ENCODE data around the gene TTLL11.
"Not testable (repeated sequence)": the region's sequence is repeated elsewhere in the genome, so short reads cannot be mapped to it uniquely, and the experiment has no call there.

TTLL11 gene

DNA sequence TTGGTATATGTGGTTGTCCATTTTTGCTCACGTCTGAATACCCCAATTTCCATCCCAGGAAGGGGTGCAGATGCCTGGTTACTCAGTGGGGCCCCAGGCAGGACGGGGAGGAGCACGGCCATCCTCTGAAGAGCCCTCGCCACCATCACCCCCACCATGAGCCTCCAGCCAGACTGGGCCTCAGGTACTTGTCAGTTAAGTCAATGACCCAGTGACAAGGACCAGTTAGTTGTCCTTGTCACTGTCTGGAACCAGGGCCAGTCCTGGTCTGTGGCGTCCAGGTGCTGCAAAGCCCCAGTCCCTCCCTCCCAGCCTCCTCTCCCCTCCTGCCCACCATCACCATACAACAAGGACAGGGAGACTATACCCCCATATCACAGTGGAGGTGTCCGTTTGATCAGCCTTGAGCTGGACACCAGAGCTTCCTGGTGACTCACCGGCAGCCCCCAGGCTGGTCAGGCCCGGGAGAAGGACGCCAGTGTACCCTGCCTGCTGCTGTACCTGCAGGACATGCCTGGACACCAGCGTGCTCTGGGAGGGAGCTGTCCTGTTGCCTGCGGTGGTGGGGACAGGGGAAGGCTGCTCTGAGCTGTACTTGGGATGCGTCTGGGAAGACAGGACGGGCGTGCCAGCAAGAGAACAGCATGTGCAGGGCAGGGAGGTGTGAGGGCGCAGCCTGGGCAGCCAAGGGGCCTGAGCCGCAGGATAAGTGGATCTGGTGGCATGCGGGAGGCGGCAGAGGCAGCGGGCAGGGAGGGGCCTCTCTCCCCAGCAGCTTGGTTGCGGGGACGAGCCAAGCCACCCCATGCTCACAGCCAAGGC lies 32.6 kb upstream of the TTLL11 start:
- no peak for DNase-seq (ENCODE audit: low spot score)

DNA sequence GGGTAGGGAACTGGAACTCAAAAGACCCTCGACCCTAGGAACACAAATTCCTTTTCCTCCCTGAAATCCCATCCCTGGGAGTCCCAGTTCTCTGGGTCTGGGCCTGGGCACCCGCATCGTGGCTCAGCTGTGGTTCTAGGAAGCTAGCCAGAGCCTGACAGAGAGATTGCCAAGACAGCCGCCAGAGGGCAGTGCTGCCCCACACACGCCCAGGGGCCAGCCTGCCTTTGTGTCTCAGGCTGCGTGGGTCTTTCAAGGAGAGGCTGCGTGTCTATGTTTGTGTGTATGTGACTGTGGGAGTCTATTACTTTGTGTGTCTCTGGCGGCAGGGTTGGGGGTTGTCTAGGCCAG lies 32.0 kb upstream of the TTLL11 start:
- DNase-seq (ENCODE audit: low spot score), result peak; percentile 84

- DNase-seq (ENCODE audit: low spot score), result no peak
These were observed 31.4 kb upstream of the TTLL11 start for GRCh38 chr9:122124528-122124927.

DNA sequence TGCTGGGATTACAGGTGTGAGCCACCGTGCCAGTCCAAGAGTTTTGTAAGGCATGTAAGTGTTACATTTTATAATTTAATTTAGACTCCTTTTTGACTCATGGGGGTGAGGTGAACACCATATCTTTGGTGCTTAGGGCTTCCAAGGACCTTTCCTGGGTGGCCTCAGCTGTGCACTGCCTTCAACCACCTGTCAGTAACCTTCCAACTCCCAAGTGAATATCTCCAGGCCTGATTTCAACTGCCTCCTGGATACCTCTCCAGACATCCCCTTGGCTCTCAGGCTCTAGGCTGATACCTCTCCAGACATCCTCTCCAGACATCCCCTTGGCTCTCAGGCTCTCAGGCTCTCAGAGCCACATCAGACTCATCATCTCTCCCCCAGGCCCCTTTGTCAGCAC lies 30.9 kb upstream of the TTLL11 start:
- no peak for DNase-seq (ENCODE audit: low spot score)

GRCh38 chr9:122122903-122123632 lies 30.0 kb upstream of the TTLL11 start:
- DNase-seq (ENCODE audit: low spot score), result peak; percentile 84

DNA sequence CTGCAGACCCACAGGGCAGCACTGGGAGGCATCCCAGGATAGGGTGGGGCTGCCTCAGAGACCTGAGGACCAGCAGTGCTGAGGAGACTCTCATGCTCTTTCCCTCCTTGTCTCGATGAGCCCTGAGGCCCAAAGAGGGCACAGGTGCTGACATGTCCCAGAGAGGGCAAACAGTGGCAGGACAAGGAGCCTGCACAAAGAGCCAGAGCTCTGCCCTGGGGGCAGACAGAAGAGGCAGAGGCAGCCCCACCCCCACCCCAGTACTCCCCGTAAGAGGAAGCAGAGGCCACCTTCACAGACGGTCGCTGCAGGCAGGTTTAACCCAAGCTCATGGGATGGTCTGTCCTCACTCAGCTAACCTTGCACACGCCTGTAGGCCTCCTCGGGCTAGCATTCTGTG lies 29.4 kb upstream of the TTLL11 start:
- DNase-seq (ENCODE audit: low spot score), result no peak

GRCh38 chr9:122121931-122122330 lies 28.8 kb upstream of the TTLL11 start:
- DNase-seq (ENCODE audit: low spot score), result no peak

GRCh38 chr9:122121391-122121790 lies 28.3 kb upstream of the TTLL11 start:
- no peak for DNase-seq (ENCODE audit: low spot score)

DNA sequence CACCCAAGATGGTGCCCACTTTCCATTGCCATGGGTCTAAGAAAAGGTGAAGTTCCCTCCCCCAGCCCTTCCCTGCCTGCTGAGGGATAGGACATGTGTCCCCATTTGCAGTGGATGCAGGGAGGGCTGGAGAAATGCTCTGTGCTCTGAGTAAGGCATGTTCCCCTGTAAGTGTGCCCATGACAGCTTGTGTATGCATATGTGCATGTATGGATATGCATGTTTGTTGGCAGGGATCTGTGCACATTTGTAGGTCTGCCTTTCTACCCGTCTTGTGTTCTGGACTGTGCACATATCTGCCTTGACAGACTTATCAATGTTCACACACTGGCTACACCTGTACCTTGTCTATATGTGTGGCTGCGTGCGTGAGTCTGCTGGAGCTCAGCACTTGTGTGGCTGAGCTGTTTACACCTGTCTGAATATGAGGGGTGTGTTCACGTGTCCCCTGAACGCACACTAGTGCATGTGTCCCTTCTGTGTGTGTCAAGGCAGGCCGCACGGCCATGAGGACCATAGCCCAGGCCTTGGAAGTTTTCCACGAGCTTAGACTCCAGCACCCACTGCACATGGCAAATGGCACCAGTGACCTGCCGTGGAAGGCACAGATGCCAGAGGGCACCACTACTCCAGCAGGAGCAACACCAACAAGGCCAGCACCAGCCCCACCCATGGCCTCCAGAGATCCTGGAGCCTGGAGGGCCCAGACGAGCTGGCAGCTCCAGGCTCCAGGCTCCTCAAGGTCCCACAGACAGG lies 27.4 kb upstream of the TTLL11 start:
- no peak for DNase-seq (ENCODE audit: low spot score)

GRCh38 chr9:122119721-122120120 lies 26.6 kb upstream of the TTLL11 start:
- no peak for DNase-seq (ENCODE audit: low spot score)

DNA sequence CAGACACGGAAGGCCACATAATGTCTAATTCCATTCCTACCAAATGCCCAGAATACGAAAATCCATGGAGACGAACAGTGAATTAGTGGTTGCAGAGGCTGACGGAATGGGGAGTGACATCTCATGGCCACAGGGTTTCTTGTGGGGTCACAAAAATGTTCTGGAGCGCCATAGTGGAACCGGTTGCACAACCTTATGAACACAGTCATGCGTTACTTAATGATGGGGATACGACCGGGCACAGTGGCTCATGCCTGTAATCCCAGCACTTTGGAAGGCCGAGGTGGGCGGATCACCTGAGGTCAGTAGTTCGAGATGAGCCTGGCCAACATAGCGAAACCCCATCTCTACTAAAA lies 26.0 kb upstream of the TTLL11 start:
- DNase-seq (ENCODE audit: low spot score), result no peak

- DNase-seq (ENCODE audit: low spot score), result no peak
These were observed 25.4 kb upstream of the TTLL11 start for GRCh38 chr9:122118343-122119165.

GRCh38 chr9:122117241-122117640 lies 24.1 kb upstream of the TTLL11 start:
- not testable (repeated sequence) for DNase-seq (ENCODE audit: low spot score)

- DNase-seq (ENCODE audit: low spot score), result no peak
These were observed 23.5 kb upstream of the TTLL11 start for GRCh38 chr9:122116448-122117173.

DNA sequence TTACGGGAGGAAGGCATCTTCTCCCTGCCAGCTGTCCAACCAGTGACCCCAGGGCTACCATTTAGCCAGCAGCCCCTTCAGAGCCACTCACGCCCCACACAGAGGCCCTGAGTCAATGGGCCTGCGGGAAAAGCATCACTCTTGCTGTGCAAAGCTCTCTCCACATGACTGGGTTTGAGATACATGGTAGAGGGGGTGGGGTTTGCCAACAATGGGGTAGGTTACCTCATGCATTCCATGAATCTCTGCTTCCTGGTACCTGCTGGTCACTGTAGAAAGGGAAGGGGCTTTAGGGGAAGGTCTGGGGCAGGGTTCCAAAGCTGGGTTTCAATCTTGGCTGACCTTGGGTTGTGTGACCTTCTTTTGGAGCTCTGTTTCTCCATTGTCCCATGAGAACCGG lies 22.9 kb upstream of the TTLL11 start:
- DNase-seq (ENCODE audit: low spot score), result no peak

DNA sequence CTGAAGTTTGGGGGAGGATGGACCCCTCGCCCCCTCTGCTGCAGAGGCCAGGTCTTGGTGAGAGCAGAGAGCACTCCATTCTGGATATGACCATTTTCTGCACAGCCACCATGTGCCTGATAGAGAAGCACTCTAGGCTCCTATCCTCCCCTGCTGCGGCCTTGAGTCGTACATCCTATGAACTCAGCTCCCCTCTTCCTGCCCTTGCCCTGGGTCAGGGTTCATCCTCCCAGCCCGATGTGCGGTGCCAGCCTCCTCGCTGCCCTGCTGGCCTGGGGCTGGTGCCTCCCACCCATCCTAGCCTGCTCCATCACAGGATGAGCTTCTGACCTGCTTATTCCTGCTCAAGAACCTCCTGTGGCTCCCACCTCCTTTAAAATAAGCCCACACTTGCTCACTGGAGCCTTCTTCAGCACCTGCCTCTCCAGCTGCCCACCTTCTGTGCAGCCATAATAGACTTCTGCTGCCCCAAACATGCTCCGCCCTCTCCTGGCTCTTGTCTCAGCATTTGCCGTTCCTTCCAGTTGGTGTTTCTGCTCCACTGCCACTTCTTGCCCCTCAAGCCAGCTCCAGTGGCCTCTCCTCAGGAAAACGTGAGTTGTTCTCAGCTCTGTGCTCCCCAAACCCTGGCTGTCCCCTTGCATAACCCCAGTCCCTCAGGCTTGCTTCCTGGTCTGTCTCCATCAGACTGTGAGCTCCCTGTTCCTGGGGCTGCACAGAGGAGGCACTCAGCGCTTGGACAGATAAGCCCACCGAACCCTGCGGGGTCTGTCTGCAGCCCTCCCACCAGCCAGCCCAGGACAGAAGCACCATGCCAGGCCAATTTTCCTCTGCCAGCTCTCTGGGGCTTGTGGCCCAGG lies 22.3 kb upstream of the TTLL11 start:
- no peak for DNase-seq (ENCODE audit: low spot score)

DNA sequence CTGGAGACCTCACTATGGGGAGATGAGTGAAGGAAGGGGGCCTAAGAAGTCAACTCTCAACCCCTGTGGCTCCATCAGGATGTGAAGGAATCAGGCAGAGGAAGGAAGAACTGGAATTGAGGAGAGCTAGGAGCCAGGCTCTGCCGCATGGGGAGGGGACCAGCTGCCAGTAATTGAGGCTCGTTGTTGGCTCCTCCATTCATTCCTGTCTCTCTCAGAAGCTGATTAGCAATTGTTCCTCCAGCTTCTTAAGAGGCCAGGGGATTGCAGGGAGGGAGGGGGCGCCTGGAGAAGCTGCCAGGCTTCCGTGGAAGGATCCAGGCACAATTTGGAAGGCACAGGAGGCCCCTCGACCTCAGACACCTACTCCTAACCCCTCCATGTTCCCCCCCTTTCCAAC lies 20.5 kb upstream of the TTLL11 start:
- no peak for DNase-seq (ENCODE audit: low spot score)

GRCh38 chr9:122112238-122112637 lies 19.1 kb upstream of the TTLL11 start:
- no peak for DNase-seq (ENCODE audit: low spot score)

DNA sequence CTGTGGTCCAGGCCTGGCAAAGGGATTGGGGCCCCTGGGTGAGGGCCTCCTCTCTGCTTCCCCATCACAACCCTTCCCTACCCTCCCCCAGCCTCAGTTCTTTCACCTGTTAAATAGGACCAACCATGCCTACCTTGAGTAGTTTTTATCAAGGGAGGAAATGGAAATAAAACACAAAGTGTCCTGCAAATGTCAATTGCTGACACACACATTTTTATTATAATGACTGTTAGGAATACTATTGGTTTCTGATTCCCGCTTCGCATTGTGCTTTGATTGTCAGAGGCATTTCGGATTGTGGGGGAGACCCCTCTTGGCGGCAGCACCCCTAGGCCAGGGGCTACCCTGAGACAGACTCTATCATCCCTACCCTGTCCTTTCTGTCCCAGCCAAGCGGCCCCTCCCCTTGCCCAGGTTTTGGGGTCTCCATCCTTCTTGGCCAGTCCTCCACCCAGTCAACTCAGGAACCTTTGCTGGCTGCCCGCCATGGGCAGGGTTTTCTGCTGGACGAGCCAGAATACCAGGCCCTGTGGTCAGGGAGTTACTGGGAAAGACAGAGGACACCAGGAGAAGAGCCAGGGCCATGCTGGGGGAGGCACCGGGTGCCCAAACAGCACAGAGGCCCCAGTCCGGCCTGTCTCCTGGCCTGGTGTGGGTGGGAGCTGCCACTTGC lies 18.4 kb upstream of the TTLL11 start:
- DNase-seq (ENCODE audit: low spot score), result no peak

Measured in hematopoietic multipotent progenitor cell treated with erythropoietin and hydrocortisone succinate and interleukin-3 and kit ligand, for 15 days (in vitro differentiated cells).